ENCODE measurements around the gene DDX3X.

DNA sequence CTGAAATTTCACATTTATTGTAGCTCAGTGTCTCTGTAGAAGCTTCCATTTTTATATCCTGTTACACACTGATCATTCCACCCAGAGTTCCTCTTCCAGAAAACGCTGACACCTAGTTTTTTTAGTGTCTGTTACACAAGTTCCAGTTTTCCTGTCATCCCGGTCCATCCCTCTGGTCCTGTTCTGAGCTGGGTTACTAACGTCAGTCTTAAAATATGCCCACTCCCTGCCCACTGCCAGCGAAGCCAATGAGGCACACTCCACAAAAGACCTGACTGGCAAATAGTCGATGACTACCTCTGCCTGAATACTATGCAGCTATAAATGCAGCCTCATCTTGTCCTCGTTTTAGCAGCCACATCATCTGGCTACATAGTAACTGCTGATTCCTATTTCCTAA, 30.9 kb upstream of the DDX3X start:
- TF ChIP-seq, protein P1, sequence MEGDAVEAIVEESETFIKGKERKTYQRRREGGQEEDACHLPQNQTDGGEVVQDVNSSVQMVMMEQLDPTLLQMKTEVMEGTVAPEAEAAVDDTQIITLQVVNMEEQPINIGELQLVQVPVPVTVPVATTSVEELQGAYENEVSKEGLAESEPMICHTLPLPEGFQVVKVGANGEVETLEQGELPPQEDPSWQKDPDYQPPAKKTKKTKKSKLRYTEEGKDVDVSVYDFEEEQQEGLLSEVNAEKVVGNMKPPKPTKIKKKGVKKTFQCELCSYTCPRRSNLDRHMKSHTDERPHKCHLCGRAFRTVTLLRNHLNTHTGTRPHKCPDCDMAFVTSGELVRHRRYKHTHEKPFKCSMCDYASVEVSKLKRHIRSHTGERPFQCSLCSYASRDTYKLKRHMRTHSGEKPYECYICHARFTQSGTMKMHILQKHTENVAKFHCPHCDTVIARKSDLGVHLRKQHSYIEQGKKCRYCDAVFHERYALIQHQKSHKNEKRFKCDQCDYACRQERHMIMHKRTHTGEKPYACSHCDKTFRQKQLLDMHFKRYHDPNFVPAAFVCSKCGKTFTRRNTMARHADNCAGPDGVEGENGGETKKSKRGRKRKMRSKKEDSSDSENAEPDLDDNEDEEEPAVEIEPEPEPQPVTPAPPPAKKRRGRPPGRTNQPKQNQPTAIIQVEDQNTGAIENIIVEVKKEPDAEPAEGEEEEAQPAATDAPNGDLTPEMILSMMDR (IDR thresholded peaks at IDR 0.05; ENCODE audit: insufficient read depth, low read depth, low read length): no peak
- no peak for TF ChIP-seq EZH2 (IDR thresholded peaks at IDR 0.05; ENCODE audit: insufficient read depth, low read length)

All from astrocyte (in vitro differentiated cells and primary cell).